Anterior cingulate cortex (tissue), 58 donors: Measurements from ENCODE around the gene SNTB2.
"Not testable (repeated sequence)": the region's sequence is repeated elsewhere in the genome, so short reads cannot be mapped to it uniquely, and the experiment has no call there.

ENCODE experiments used
- DNase-seq, 58 donors: peaks; one replicate each; lab custom pipeline; 2025; lab: John Stamatoyannopoulos, UW

The SNTB2 gene

DNA sequence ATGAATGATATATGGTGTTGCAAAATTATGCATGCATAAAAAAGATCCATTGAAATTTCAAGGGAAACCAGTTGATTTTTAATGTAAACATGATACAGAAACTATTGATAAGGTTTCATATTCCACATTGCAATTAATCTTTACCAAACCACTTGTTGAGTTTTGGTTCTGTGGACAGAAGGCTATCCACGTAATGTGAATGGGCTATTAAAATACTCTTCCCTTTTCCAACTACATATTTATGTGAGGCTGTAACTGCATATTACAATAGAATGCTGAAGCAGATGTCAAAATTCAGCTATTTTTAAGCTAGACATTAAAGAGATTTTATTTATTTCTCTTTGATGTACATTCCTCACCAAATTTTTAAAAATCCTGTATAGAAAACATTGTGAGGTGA, 90.4 kb downstream of the SNTB2 start:
- no peak for DNase-seq

GRCh38 chr16:69283851-69284250, 96.9 kb downstream of the SNTB2 start:
- no peak for DNase-seq

- no peak for DNase-seq
Measured at GRCh38 chr16:69285240-69285639, 98.3 kb downstream of the SNTB2 start.

DNA sequence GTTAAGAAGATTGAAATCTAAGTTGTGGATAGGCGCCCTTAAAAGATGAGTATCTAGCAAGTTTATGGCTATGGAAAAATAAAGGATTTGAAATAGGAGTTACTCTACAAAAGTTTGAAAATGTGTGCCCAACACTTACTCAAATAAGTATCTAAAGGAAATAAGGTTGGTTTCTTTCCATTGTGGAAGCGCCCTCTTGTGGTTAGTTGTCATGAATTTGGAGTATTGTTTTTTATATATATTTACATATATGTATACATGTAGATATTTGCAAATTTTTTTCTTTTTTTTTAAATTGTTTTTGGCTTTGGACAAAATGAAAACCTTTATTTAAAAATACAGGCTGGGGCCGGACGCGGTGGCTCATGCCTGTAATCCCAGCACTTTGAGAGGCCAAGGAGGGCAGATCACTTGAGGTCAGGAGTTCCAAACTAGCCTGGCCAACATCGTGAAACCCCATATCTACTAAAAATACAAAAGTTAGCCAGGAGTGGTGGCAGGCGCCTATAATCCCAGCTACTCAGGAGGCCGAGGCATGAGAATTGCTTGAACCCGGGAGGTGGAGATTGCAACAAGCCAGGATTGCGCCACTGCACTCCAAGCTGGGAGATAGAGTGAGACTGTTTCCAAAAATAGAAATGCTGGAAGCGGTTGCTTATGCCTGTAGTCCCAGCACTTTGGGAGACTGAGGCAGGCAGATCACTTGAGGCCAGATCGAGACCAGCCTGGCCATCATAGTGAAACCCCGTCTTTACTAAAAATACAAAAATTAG, 100.2 kb downstream of the SNTB2 start:
- DNase-seq: peak in 5 of 58 donors; percentile 2 to 48 (median 14)

GRCh38 chr16:69291657-69292056, 104.7 kb downstream of the SNTB2 start:
- DNase-seq: not testable (repeated sequence)

DNA sequence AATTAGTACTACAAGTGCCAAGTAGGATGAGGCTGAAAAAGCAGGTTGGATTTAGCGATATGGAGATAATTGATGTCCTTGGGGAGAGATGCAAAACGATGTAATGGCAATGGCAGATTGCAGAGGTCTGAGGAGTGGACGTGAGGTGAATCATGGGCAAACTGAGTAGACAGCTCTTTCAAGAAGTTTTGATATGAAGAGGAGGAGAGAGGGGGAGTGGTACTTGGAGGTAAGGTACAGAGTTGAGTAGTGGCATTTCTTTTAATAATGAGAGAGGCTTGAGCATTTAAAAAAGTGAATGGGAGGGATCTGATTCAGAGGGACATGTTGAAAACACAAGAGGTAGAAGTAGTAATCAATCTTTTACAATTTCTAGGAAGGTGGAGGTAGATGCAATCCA, 106.4 kb downstream of the SNTB2 start:
- no peak for DNase-seq

- no peak for DNase-seq
Measured at GRCh38 chr16:69294051-69294450, 107.1 kb downstream of the SNTB2 start.

DNA sequence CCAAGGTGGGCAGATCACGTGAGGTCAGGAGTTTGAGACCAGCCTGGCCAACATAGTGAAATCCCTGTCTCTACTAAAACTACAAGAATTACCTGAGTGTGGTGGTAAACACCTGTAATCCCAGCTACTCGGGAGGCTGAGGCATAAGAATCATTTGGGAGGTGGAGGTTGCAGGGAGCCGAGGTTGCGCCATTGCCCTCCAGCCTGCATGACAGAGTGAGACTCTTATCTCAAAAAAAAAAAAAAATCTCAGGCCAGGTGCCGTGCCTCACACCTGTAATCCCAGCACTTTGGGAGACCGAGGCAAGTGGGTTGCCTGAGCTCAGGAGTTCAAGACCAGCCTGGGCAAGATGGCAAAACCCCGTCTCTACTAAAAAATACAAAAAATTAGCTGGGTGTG, 109.8 kb downstream of the SNTB2 start:
- DNase-seq: not testable (repeated sequence)

GRCh38 chr16:69298261-69298660, 111.3 kb downstream of the SNTB2 start:
- DNase-seq: no peak

DNA sequence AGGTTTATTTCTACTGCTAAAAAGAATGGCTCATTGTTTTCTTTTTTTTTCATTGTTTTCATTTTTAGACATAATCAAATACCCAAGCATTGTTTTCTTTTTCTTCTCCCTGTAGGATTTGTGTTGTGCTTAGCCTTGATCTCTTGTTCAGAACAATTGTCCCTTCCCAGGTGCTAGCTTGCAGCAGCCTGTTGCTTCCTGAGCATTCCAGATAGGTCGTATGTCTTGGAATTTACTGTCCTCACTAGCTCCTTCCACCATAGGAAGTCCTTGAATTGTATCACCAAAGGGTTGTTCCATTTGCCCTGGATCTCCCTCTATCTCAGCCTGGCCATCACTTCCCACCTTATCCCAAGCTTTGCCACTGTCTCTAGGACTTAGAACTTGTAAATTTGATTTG, 114.2 kb downstream of the SNTB2 start:
- no peak for DNase-seq

GRCh38 chr16:69301861-69302260, 114.9 kb downstream of the SNTB2 start:
- no peak for DNase-seq

GRCh38 chr16:69302301-69302700, 115.3 kb downstream of the SNTB2 start:
- DNase-seq: no peak

- no peak for DNase-seq
Measured at GRCh38 chr16:69306031-69306430, 119.1 kb downstream of the SNTB2 start.

- DNase-seq: no peak
Measured at GRCh38 chr16:69307091-69307490, 120.1 kb downstream of the SNTB2 start.

- no peak for DNase-seq
Measured at GRCh38 chr16:69307856-69308255, 120.9 kb downstream of the SNTB2 start.

- DNase-seq: peak in 46 of 58 donors; percentile 7 to 86 (median 53)
Measured at GRCh38 chr16:69309316-69309715, 122.4 kb downstream of the SNTB2 start.

- DNase-seq: peak; percentile 62 to 98 (median 95)
Measured at GRCh38 chr16:69310653-69311532, 123.9 kb downstream of the SNTB2 start, which contains the start of gene VPS4A. Gene VPS4A, plus strand, starts transcription at chr16:69311350. Its CDS starts 162 bp downstream, at chr16:69311512.

DNA sequence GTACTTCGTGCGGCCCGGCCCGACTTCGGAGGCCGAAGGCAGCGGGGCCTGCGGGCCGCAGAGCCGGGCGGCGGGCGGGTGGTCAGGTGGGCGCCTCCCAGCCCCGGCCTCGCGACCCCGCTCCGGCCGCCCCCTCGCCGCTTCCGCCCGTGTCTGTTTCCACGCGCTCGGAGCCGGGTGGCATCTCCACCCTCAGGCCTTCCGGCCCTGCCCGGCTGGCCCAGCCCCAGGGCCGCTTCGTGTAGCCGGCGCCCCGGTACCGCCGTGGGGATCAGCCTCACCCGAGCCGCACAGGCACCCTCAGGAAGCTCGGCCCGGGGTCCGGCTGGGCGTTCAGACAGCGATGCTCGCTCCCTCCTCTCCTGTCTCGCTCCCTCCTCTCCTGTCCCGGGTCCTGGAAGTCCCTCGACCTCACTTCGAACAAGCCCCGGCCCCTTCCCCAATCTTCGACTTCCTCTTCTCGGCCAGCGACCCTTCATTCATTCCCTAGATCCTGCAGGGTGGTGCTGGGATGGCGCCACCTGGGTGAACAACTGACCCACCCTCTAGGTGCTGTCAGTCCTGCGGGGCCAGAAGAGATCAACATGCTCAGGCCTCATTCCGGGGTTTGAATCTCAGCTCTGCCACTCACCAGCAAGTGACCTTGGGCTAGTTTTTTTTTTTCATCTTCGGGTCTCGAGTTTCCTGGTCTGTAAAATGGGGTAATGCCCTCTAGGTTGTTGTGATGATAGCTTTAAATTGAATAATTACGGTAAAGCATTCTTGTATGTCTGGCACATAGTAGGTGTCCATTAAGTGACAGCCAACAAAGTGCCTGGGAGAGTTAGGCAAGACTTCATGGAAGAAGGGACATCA, 124.8 kb downstream of the SNTB2 start:
- peak in 8 of 58 donors; percentile 19 to 57 (median 50) for DNase-seq

DNA sequence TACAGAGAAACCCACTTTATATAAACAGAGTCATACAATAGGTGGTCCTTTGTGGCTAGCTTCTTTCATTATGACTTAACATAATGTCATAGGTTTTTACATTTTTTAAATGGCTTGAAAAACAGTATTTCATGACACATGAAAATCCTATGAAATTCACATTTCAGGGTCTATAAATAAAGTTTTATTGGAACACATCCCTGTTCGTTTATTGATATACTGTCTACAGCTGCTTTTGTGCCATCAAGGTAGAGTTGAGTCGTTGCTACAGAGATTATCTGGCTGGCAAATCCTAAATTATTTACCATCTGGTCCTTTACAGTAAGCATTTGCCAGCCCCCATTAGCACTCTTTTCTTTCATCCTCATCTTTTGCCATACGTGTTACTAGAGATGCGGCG, 126.5 kb downstream of the SNTB2 start:
- no peak for DNase-seq

DNA sequence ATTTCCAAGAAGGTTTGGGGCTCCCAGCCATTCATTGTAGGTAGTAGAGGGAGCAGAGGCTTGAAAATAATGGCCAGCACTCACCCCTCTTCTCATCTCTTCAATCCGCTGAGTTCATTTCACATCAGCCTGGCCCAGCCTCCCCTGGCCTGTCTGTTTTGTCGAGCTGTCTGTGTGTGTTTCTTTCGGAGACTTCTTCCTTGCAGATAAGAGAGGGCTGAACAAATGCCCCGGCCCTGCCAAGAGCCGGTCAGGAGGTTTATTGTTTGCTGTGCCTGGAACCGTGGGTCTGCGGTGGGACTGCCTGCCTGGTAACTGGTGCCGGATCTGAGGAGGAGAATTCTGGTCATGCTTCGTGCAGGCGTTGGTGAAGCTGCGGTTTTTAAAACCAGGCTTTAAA, 127.6 kb downstream of the SNTB2 start:
- peak in 1 of 58 donors; percentile 11 for DNase-seq
